GM21423 (cell line): Measurements from ENCODE around the gene OXLD1.
A peak's percentile ranks its signal among the peaks of the same experiment; 100 is the strongest.

Experiments
- ATAC-seq: cut with Tn5 transposase; IDR thresholded peaks from one replicate; pipeline ENCODE4 v1.9.1; 2021; ENCODE audit warnings: mild to moderate bottlenecking, moderate library complexity; ENCODE audit not compliant: unreplicated experiment

OXLD1 gene

DNA sequence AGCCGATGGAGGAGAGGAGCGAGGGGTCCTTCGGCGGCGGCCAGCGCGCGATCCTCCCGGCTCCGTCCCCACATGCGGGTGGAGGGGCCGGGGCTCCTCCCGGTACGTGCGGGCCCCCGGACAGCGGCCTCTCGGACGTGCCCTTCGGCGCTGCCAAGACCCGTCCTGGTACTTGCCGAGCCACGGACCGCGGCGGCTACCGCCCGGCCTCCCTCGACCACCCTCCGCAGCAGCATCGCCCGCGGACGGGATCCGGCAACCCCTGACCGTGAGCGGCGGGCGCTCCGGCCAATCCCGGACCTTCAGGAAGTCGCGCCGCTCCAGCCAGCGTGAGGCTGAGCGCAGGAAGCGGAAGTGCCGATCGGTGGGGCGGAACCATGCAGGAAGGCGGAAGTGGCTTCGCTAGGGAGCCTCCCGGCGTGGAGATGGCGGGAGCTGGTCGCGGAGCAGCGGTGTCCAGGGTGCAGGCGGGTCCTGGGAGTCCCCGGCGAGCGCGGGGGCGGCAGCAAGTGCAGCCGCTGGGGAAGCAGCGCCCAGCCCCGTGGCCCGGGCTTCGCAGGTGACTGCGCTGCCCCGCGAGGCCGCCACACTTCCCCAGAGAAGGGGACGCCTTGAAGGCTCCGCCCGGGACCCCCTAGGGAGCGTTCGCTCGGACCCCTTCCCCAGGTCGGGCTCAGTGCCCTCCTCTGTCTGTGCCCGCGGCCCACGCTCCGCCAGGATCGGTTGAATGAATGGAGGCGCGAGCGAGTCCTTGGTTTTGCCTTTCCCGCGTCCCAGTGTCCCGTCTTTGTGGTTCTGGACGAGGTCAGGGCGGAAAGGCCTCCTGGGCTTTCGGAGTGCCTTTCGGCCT lies at the start of gene OXLD1, which contains the start of gene CCDC137:
OXLD1 (minus strand) TSS at position 264 of the 850 bp plus-strand sequence; CDS start at position 236, 28 bp downstream.
CCDC137 (plus strand) TSS at position 396 of the 850 bp plus-strand sequence; CDS start at position 426, 30 bp downstream.
- peak; percentile 91 for ATAC-seq

DNA sequence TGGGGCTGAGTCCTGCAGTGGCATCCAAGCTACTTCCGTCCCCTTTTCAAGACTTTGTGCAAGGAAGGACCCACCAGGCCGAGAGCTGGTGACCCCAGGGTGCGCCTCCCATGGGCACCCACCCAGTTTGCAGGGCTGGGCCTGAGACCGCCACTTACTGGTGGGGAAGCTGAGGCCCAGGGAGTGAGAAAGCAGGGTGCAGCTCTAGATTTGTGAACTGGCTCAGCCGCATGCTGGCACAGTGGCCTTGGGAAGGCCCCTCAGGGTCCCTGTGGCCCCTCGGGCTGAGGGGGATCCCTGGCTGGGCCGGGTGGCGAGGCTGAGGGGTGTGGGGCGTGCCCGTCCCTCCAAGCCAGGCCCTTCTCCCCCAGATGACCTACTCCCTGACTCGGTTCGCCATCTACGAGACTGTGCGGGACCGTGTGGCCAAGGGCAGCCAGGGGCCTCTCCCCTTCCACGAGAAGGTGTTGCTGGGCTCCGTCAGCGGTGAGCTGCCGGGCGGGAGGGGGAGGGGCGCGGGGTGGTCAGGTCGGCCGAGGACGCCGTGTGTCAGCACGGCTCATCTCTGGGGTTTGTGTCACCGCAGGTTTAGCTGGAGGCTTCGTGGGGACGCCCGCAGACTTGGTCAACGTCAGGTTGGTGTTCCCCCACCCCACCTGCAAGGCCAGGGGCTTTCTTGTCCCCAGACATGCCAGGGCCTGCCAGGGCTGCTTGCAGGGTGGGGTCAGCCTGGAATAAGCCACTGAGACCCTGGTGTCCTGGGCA lies 48.9 kb upstream of the OXLD1 start:
- ATAC-seq, result no peak

DNA sequence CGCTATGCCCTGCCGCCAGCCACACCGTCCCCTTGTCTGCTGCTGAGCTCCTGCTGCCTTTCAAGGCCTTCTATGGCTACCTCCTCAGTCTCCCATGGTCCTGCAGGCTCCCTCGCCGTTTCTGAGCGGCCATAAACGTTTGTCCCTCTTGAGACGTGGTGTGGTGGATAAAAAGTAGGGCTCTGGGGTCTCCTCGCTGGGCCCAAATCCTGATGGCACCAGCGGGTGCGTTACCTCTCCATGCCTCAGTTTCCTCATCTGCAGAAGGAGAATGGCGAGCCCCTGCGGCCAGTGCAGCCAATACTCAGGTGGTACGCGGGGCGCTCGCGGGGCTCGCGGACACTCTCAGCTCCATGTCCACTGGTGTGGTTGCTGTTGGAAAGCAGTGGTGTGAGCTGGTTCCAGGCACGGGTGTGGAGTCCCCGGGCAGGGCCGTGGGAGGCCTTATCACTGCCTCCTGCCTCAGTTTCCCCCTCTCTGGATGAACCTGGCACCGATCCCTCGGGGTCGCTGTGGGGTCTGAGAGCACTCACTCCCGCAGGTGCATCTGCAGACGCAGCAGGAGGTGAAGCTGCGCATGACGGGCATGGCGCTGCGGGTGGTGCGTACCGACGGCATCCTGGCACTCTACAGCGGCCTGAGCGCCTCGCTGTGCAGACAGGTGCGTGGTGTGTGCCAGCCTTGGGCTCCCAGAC lies 48.2 kb upstream of the OXLD1 start:
- ATAC-seq, result no peak

DNA sequence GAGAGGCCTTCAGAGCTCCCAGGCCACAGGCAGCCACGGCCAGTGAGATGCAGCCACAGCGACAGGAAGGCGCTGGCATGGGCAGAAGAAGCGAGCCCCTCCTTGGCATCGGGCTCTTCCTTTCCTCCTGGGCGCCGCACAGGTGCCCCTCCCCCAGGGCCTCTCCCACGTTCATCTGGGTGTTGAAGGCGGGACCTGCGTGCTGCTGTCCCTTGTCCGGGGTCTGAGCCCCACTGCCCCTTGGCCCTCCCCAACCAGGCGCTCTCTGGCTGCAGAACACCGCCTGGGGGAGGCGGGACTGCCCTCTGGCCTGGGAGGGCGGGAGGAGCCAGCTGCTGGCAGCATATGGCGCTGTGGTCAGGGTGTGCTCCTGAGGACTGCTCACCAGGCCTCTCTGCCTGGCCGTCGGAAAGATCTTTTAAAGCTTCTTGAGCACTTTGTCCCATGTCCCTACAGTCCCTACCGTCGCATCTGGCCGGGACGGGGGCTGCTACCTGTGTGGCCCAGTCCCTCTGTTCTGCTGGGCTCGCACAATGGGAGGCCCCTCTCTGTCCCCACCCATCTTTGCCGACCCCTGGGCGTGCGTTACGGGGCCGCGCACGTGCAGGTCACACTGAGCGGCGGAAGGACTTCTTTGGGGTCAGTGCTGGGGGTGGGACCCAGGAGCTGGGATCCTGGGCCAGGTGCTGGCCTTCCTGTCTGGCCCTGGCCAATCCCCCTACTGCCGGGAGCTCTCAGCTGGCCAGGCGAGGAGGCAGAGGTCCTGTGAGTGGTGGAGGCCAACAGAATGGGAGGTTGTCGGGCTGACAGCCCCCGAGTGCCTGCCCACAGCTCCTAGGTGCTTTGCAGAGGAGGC lies 47.4 kb upstream of the OXLD1 start:
- ATAC-seq, result no peak

DNA sequence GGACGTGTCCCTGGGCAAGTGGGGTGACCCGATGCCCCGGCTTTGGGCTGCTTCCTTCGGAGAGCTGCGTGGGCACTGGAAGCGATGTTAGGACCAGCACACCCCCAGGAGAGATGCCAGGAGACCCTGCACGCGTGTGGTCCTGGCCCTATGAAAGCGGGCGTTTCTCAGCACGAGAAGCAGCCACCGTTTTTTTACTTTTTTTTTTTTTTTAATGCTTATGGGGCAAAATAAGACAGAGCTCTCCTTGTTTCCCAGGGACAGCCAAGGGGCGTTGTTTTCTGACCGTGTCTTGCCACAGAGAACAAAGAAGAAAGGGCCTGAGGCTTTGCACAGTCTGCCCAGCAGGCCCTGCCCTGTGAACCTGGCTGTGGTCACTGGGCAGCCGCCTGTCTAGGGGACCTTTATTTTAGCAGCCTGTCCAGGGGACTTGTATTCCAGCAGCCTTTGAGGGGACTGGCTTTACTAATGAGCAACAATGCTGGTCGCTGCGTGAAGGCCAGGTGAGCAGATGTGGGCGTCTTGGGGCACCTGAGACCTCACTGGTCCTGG lies 46.7 kb upstream of the OXLD1 start:
- ATAC-seq, result no peak

DNA sequence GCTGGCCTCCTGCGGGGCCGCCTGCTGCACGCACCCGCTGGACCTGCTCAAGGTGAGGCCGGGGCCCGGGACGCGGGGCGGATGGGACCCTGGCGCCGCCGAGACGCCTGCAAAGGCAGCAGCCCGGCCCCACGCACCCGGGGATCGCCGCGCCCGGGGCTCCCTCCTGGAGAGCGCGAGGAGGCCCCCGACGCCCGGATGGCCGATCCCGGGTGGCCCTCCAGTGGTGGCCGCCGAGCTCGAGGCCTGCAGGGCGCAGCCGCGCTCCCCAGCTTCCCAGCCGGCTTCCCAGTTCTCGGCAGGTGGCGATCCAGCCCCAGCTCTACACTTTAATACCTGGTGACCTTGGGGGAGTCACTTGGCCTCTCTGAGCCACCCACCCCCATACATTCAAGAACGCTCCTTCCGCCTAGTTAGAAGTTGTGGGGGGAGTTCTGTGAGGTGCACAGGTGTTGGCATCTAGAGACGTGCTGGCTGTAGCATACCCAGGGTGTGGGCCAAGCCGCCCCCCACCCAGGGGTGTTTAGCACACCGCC lies 46.1 kb upstream of the OXLD1 start:
- ATAC-seq, result no peak

DNA sequence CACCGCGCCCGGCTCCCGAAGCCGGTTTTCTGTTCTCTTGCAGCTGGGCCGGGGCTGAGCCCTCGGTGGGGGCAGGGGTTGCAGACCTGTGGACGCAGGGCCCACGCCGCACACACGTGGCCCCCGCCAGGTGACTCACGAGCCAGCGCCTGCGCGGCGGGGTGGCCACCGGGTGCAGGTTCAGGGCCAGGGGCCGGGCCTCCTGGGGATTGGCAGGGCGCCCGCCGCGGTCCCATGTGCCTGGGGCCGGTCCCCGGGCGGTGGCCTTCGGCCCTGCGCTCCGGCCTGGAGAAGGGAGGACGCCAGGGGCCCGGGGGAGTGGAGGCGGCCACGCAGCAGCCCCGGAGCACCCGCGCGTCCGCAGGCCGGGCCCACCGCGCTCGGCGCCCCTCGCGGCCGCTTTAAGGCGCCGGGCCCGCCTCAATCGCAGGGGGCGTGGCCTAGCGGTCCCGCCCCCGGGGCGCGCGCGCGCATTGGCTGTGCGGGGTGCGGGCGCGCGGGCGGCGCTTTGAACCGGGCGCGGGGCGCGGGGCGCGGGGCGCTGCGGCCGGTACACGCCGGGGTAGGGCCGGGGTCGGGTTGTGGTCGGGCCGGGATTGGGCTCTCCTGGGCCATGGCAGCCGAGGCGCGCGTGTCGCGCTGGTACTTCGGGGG lies 45.5 kb upstream of the OXLD1 start, which contains the start of gene SLC25A10:
SLC25A10 (plus strand) TSS at position 471 of the 654 bp plus-strand sequence; CDS start at position 614, 143 bp downstream.
- ATAC-seq, result peak; percentile 52

DNA sequence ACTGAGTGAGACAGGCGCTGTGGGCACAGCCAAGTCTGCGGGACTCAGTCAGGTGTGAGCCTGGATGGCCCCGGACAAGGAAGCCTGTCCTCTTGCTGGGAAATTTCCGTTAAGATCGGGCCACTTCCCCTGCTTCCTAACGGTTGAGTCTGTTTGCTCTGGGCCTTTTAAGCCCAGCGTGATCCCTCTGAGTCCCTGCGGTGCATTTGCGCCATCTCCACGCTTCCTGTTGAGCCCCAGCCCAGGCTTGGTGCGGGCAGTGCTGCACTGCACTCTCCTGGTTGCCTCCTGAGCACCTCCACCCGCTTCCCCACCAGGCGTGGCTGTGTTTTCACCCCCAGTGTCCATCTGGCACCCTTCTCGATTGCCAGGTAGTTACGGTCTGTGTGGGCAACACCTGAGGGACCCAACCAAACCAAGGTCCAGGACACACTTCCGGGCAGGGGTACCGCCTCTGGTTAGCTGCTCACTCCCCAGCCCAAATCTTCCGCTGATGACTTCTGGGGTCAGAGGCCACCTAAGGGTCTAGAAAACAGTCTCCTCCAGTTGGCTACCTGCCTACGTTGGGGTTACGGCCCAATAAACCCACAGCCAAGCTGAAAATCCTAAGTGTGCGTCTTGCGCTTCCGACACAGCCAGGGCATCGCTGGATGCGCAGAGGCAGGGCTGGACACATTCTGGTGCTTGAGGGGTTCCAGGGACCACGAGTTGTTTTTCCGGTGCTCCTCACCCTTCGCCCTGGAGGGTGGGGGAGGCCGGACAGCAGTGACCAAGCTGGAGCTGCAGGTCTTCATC lies 44.3 kb upstream of the OXLD1 start:
- no peak for ATAC-seq

DNA sequence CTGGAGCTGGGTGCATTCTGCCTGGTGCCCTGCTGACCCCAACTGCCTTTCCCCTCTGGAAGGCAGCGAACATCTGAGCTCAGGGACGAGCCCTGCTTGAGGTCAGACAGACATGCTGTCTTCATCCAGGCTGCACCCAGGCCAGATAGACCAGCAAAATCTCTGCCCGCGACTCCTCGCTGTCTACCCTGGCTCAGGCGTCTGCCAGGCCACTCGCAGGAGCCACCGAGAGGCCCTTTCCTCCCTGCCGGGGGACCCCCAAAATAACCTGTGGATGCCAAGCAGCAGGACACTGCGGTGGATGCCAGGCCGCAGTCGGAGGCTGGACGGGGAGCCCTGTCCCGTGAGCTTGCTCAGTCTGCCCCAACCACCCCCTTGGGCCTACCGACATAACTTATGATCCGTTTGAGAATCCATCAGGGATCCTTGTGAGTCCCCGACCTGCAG lies 42.4 kb upstream of the OXLD1 start:
- no peak for ATAC-seq

DNA sequence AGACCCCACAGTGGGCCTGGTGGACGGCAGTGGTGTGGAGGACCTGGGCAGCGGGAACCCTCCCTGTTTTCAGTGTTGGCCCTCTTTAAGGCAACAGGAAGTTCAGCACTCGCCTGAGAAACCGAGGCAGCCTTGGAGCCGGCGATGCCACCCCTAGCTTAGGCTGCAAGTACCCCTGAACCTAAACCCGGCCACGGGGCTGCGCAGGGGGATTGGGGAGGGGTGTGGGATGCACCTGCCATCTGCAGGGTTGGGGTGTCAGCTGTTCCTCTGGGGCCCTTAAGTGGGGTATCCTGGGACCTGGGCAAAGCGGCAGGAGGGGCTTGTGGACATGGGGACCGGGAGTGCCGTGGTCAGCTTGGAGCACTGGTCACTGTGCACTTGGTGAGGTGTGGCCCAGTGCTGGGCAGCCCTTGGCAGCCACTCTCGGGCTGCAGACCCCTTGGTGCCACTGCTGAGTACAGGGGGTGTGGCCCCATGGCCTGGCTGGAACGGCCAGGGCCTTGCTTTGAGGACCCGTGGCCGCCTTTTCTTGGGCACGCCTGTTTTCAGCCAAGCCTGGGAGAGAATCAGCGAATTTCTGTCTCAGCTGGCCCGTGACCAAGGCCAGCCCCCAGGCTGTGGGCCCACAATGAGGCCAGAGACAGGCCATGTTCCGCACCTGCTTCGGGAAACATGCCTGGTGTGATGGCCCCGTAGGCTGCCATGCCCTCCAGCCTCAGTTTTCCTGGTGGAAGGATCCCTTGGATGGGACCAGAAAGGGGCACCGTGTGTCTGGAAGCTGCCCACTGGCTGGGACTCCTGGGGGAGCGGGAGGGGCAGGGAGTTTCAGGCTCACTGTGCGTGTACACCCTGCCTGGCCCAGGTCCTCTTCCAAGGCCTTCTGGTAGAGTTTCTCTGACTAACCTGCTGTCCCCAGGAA lies 41.6 kb upstream of the OXLD1 start:
- ATAC-seq, result no peak

DNA sequence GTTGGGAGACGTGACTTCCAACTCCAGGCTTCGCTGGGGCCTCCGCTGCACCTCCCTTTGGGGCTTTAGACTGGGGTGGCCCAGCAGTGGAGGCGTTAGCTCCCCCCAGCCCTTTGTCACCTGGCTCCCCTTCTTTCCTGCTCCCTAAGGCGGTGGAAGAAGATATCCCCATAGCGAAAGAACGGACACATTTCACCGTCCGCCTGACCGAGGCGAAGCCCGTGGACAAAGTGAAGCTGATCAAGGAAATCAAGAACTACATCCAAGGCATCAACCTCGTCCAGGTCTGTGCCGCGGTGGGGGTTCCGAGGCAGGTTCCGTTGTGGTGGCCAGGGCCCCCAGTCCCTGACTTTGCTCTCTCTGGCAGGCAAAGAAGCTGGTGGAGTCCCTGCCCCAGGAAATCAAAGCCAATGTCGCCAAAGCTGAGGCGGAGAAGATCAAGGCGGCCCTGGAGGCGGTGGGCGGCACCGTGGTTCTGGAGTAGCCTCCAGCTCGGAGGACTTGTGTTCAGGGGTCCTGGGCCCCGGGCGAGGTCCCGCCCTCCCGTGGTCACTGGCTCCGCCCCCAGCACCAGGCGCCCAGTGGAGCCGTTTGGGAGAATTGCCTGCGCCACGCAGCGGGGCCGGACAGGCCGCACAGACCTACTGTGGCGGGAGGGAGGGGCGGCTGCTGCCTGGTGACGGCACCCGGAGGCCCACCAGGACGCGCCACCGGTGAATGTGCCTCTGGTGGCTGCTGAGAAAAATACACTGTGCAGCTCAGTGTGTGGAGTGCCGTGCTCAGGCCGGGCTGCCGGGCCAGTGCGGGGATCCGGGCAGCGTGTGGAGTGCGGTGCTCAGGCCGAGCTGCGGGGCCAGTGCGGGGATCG lies 40.6 kb upstream of the OXLD1 start:
- no peak for ATAC-seq

DNA sequence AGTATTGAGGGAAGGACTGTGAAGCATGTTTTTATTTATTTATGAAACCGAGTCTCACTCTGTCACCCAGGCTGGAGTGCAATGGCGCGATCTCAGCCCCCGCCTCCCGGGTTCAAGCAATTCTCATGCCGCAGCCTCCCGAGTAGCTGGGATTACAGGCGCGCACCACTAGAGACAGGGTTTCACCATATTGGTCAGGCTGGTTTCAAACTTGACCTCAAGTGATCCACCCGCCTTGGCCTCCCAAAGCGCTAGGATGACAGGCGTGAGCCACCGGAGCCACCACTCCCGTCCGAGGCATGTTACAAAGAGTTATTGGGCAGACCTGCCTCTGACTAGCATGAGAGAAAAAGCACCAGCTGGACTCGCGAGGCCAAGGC lies 39.8 kb upstream of the OXLD1 start:
- no peak for ATAC-seq

DNA sequence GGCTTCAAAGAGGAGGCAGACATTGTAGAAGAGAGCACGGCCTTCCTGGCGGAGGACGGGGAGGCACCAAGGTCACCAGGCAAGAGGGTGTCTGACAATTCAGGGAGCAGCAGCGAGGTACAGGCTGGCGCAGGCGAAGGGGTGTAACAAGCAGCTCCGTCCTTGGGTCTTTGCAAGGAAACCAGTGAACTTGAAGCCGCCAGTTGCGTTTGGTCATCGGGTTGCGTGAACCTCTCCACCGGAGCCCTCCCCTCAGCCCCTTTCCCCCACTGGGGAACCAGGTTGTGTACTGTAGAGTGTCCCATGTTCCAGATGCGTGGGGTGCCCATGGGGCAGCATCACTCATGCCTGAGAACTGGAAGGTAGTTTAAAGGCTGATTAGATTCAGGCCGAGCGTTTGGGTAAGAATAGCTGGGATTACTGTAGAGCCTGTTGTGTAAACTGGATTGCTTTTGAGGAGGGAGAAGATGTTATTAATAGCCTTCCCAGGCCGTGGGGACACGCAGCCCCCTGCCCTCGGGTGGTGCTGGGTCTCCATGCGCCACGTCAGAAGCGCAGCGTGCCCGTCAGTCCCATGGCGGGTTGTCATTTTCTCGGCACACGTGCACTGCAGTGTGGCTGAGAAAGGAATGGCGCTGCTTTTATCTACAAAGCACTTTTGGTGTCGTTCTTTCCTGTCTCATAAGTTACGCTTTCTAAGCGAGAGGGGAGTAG lies 39.3 kb upstream of the OXLD1 start:
- ATAC-seq, result no peak

DNA sequence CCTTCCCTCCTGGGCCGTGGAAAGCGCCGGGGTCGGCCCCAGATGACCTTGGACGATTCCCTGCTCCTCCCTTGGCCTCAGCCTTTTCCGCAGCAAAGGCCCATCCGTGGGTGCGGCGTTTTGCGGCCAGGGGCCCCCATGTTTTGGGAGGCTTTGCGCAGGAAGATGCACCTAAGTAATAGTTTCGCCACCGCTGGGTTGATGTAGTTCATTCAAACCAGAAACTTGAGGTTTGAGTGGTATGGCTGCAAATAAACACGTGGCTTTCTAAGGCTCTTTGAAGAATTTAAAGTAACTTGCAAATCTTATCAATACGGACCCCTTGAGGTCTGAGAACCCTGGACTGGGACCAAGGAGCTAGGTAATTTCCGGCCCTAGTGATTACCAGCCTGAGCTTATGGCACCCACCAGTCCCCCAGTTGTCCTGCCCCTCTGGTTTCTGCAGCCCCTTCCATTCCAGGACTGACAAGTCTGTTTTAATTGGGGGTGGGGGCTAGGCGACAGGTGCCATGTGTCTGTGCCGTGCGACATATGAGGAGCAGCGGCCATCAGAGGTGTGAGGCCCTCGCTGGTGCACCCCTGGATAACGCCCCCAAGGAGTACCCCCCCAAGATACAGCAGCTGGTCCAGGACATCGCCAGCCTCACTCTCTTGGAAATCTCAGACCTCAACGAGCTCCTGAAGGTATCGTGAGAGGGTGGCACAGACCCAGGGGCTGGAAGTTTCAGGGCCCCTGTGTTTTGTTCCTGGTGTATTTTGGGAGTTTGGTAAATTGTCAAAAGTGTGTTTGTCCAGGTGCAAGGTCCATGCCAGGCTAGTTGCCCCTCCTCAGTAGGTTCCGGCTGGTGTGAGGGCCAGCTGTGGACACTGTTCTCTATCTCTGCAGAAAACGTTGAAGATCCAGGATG lies 37.6 kb upstream of the OXLD1 start:
- no peak for ATAC-seq
